Measurements from ENCODE around the gene GALNT2.

GALNT2 gene

DNA sequence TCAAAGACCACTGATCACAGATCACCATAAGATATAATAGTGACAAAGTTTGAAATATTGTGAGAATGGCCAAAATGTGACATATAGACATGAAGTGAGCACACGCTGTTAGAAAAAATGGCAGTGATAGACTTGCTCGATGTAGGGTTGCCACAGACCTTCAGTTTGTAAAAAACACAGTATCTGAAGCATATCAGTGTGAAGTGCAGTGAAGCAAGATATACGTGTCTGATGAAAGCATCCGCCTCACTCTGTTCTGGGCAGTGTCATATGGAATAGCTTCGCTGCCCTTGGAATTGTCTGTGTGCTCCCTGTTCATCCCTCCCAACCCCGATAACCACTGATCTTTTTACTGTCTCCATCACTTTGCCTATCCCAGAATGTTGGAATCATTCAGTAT is 50.7 kb downstream of the GALNT2 start:
- Histone ChIP-seq H3K36me3 (ENCODE audit: control insufficient read depth, insufficient read depth, low read length, severe bottlenecking) (peaks cover 16% of the 10 kb centered on the region), H3K27me3 (replicated peaks; ENCODE audit: control insufficient read depth, insufficient read depth, low read length) (no peaks in the 10 kb centered on the region)
- DNase-seq (ENCODE audit: low read depth) = no peak

DNA sequence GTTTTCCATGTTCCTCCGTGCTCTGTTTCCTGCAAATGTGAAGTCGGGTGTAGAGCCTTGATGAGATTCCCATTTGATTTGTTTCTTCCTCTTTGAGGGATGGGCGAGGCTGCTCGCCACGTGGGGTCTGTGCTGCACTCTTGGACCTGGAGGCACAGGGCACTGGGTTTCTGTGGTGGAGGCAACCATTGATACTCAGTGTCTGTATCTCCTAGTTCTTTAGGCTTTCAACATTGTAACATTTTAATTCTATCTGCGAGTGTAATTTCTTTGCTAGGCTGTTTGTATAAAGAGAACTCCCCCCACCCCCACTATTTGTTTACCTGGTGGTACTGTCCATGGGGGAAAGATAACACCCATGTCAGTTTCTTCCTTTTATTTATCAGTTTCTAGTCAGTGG is 52.3 kb downstream of the GALNT2 start:
- H3K27me3 ChIP-seq (replicated peaks; ENCODE audit: control insufficient read depth, insufficient read depth, low read length) = no peaks in the 10 kb centered on the region
- peaks cover 26% of the 10 kb centered on the region for H3K4me1 ChIP-seq (ENCODE audit: control insufficient read depth, insufficient read depth, low read length)
- DNase-seq (ENCODE audit: low read depth) = no peak

More for the DNA sequence above, 50.7 kb downstream of the GALNT2 start:
- Histone ChIP-seq H3K9me3 (ENCODE audit: control insufficient read depth, low read length) (no peaks in the 10 kb centered on the region), H3K9ac (ENCODE audit: low read length) (no peak overlapping the region), H3K4me3 (ENCODE audit: low read length) (no peak overlapping the region), H3K4me1 (ENCODE audit: control insufficient read depth, insufficient read depth, low read length) (peaks cover 36% of the 10 kb centered on the region)

DNA sequence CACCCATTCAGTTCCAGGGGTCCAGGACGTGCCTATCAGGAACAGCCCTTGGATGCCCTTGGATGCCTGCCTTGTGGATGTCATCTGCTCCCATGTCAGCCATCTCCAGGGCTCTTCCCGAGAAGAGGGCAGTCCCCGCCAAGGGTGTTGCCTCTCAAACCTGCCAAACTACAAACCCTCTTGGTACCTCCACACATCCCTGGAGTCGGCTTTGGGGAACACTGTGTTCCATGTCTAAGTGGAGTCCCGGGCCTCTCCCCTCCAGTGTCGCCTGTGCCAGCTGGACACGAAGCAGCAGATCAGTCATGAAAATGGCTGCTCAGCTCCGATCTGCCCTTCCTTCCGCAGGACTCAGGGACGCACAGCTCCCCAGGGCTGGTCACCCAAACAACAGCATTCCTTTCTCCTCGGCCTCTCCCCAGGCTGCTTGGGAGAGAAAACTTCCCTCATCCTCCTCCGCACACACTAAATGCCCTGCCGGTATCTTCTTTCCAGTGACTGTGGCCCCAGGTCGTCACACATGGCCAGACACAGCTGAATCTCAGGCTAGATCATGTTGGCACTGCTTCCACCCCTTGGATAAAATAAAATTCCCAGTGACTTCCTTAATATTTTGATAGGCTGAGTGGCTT is 53.4 kb downstream of the GALNT2 start:
- Histone ChIP-seq H3K4me3 (ENCODE audit: low read length) (peak overlapping the region; percentile 46), H3K9me3 (ENCODE audit: control insufficient read depth, low read length) (no peaks in the 10 kb centered on the region), H3K9ac (ENCODE audit: low read length) (peak overlapping the region; percentile 64), H3K36me3 (ENCODE audit: control insufficient read depth, insufficient read depth, low read length, severe bottlenecking) (peaks cover 16% of the 10 kb centered on the region), H3K27me3 (replicated peaks; ENCODE audit: control insufficient read depth, insufficient read depth, low read length) (no peaks in the 10 kb centered on the region), H3K4me1 (ENCODE audit: control insufficient read depth, insufficient read depth, low read length) (peaks cover 31% of the 10 kb centered on the region)
- DNase-seq (ENCODE audit: low read depth) = no peak

More for the DNA sequence above, 52.3 kb downstream of the GALNT2 start:
- no peak overlapping the region for H3K4me3 ChIP-seq (ENCODE audit: low read length)
- H3K9me3 ChIP-seq (ENCODE audit: control insufficient read depth, low read length) = no peaks in the 10 kb centered on the region
- H3K36me3 ChIP-seq (ENCODE audit: control insufficient read depth, insufficient read depth, low read length, severe bottlenecking) = peaks cover 16% of the 10 kb centered on the region
- H3K9ac ChIP-seq (ENCODE audit: low read length) = no peak overlapping the region

DNA sequence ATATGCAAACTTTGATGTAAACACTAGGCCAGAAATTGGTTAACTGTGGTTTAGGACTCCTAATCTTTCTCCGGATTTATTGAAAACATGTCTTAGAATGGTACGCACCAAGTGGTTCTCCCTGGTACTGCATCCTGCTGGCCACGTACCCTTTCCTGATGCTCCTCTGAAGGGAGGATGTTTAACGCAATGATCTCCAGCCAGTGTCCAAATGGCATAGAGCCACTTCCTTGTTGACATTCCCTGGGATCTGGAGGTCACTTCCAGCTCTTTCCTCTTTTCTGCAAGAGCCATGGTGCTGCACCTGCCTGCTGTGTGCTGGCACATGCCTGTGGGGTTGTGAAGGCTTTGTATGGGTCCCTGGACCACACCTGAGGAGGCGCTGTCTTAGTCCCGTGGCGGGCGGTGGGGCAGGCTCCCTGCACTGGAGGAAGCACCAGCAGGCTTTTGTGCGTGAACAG is 53.9 kb downstream of the GALNT2 start:
- H3K4me1 ChIP-seq (ENCODE audit: control insufficient read depth, insufficient read depth, low read length) = peaks cover 37% of the 10 kb centered on the region
- DNase-seq (ENCODE audit: low read depth) = no peak
- peak overlapping the region; percentile 46 for H3K4me3 ChIP-seq (ENCODE audit: low read length)
- no peaks in the 10 kb centered on the region for H3K27me3 ChIP-seq (replicated peaks; ENCODE audit: control insufficient read depth, insufficient read depth, low read length)
- H3K9ac ChIP-seq (ENCODE audit: low read length) = peak overlapping the region; percentile 64
- H3K36me3 ChIP-seq (ENCODE audit: control insufficient read depth, insufficient read depth, low read length, severe bottlenecking) = peaks cover 16% of the 10 kb centered on the region
- H3K9me3 ChIP-seq (ENCODE audit: control insufficient read depth, low read length) = no peaks in the 10 kb centered on the region

- Histone ChIP-seq H3K9ac (ENCODE audit: low read length) (no peak overlapping the region), H3K4me1 (ENCODE audit: control insufficient read depth, insufficient read depth, low read length) (peaks cover 43% of the 10 kb centered on the region), H3K27me3 (replicated peaks; ENCODE audit: control insufficient read depth, insufficient read depth, low read length) (no peaks in the 10 kb centered on the region), H3K4me3 (ENCODE audit: low read length) (no peak overlapping the region), H3K9me3 (ENCODE audit: control insufficient read depth, low read length) (no peaks in the 10 kb centered on the region), H3K36me3 (ENCODE audit: control insufficient read depth, insufficient read depth, low read length, severe bottlenecking) (peaks cover 9% of the 10 kb centered on the region)
- DNase-seq (ENCODE audit: low read depth) = no peak
Measured at GRCh38 chr1:230121950-230122349, 54.9 kb downstream of the GALNT2 start.

GRCh38 chr1:230122366-230123279 is 55.6 kb downstream of the GALNT2 start:
- H3K9ac ChIP-seq (ENCODE audit: low read length) = no peak overlapping the region
- no peak for DNase-seq (ENCODE audit: low read depth)
- H3K36me3 ChIP-seq (ENCODE audit: control insufficient read depth, insufficient read depth, low read length, severe bottlenecking) = peaks cover 6% of the 10 kb centered on the region
- H3K9me3 ChIP-seq (ENCODE audit: control insufficient read depth, low read length) = no peaks in the 10 kb centered on the region
- no peaks in the 10 kb centered on the region for H3K27me3 ChIP-seq (replicated peaks; ENCODE audit: control insufficient read depth, insufficient read depth, low read length)
- peaks cover 43% of the 10 kb centered on the region for H3K4me1 ChIP-seq (ENCODE audit: control insufficient read depth, insufficient read depth, low read length)
- no peak overlapping the region for H3K4me3 ChIP-seq (ENCODE audit: low read length)

DNA sequence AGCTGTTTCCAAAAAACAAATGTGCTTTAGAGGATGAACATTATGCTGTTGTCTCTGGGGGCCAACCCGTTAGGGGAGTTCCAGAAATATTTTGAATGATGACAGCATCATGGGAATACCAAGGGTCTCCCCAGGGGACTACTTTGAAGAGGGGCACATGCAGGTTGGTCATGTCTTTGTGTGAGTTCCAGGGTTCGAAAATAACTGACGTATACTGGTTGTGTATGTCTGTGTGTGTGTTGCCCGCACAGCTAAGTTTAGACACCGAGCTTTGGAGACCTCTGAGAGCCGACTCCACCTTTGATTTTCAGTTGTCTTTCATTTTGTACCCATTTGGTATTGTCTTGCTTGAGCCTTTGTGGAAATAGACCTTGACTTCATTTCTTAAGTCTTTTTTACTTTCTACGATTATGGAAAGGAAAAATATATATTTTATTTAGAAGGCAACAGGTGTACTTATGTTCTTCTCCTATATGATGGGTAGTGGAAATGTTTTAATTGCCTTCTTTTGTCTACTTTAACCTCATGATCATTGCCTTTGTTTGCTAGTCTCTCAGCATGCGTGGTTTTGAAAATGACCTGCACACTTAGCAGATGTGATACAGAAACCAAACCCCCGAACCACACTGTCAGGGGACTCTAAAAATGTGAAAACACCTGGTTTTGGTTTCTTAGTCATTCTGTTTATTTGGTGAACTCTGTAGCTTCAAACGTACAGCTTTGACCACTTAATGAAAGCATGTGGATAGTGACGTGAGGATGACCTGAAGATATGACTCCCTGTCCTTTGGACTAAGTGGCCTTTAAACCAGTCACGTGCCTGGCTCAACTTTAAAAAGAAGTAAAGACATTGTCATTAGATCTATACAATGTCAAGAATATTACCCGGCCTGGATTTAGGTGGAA is 56.5 kb downstream of the GALNT2 start:
- Histone ChIP-seq H3K9me3 (ENCODE audit: control insufficient read depth, low read length) (no peaks in the 10 kb centered on the region), H3K36me3 (ENCODE audit: control insufficient read depth, insufficient read depth, low read length, severe bottlenecking) (no peaks in the 10 kb centered on the region), H3K9ac (ENCODE audit: low read length) (no peak overlapping the region), H3K4me1 (ENCODE audit: control insufficient read depth, insufficient read depth, low read length) (peaks cover 43% of the 10 kb centered on the region), H3K4me3 (ENCODE audit: low read length) (no peak overlapping the region), H3K27me3 (replicated peaks; ENCODE audit: control insufficient read depth, insufficient read depth, low read length) (no peaks in the 10 kb centered on the region)
- no peak for DNase-seq (ENCODE audit: low read depth)

DNA sequence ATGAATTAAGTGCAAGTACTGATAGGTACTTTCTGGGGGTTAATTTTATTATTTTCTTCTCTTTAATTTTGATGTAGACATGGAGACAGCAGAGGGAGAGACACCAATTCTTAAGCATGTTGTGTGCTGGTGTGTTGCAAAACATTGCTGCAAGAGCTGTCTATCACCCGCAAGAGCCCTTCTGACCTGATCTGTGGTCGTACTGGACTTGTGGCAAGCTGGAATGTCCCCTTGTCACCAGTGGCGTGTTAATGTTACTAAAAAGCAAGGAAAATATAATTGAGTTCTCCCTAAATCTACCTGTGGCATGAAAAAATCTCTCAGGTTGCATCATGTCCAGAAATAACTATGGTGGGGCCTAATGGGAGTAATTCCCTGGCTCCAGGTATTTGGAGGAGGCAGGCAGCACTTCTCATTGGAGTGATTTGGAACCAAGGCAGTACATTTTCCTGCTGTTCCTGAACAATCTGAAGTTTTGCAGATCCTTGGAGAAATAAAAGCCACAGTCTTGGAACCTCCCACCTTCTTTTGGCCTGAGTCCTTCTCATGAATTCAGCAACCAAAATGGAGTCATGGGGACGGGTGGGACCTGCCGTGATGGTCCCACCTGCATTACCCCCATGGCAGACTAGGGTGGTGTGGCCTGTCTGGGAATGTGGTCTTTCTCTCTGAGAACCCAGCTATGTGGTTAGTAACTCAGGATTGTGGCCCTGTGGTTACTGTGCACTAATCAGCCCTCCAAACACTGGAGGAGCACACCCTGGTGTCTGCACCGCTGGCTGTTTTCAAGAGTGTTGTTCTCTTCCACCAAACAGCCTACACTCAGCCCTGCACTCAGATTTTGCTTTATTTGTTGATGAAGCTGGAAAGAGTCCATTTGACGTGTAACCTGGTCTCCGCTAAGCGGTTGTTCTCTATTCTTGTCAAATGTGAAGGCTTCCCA is 57.4 kb downstream of the GALNT2 start:
- no peaks in the 10 kb centered on the region for H3K27me3 ChIP-seq (replicated peaks; ENCODE audit: control insufficient read depth, insufficient read depth, low read length)
- DNase-seq (ENCODE audit: low read depth) = no peak
- H3K36me3 ChIP-seq (ENCODE audit: control insufficient read depth, insufficient read depth, low read length, severe bottlenecking) = no peaks in the 10 kb centered on the region
- no peak overlapping the region for H3K4me3 ChIP-seq (ENCODE audit: low read length)
- H3K4me1 ChIP-seq (ENCODE audit: control insufficient read depth, insufficient read depth, low read length) = peaks cover 52% of the 10 kb centered on the region
- no peak overlapping the region for H3K9ac ChIP-seq (ENCODE audit: low read length)
- H3K9me3 ChIP-seq (ENCODE audit: control insufficient read depth, low read length) = no peaks in the 10 kb centered on the region

- H3K4me1 ChIP-seq (ENCODE audit: control insufficient read depth, insufficient read depth, low read length) = peaks cover 58% of the 10 kb centered on the region
- no peaks in the 10 kb centered on the region for H3K9me3 ChIP-seq (ENCODE audit: control insufficient read depth, low read length)
- H3K36me3 ChIP-seq (ENCODE audit: control insufficient read depth, insufficient read depth, low read length, severe bottlenecking) = no peaks in the 10 kb centered on the region
- no peak overlapping the region for H3K9ac ChIP-seq (ENCODE audit: low read length)
- H3K27me3 ChIP-seq (replicated peaks; ENCODE audit: control insufficient read depth, insufficient read depth, low read length) = no peaks in the 10 kb centered on the region
- no peak overlapping the region for H3K4me3 ChIP-seq (ENCODE audit: low read length)
- no peak for DNase-seq (ENCODE audit: low read depth)
Measured at GRCh38 chr1:230125141-230125540, 58.1 kb downstream of the GALNT2 start.
